ENCODE results near the gene MAP3K10.
"Not testable (repeated sequence)": the region's sequence is repeated elsewhere in the genome, so short reads cannot be mapped to it uniquely, and the experiment has no call there.

Gene MAP3K10

GRCh38 chr19:40190891-40191835, at the start of gene MAP3K10:
TSS of gene MAP3K10 (plus strand) at chr19:40191426. CDS start at chr19:40192032, 606 bp downstream.
- peak; percentile 30 for DNase-seq

GRCh38 chr19:40141551-40141950, 49.7 kb upstream of the MAP3K10 start:
- DNase-seq: no peak

GRCh38 chr19:40143612-40144011, 47.6 kb upstream of the MAP3K10 start:
- no peak for DNase-seq

- DNase-seq: no peak
Observed at GRCh38 chr19:40144151-40144550, 47.1 kb upstream of the MAP3K10 start.

GRCh38 chr19:40144947-40145748, 46.1 kb upstream of the MAP3K10 start:
- DNase-seq: no peak

- not testable (repeated sequence) for DNase-seq
Observed at GRCh38 chr19:40145749-40146029, 45.5 kb upstream of the MAP3K10 start.

- no peak for DNase-seq
Observed at GRCh38 chr19:40147338-40147692, 43.9 kb upstream of the MAP3K10 start.

- DNase-seq: no peak
Observed at GRCh38 chr19:40147693-40148347, 43.4 kb upstream of the MAP3K10 start.

- no peak for DNase-seq
Observed at GRCh38 chr19:40149501-40149900, 41.7 kb upstream of the MAP3K10 start.

- no peak for DNase-seq
Observed at GRCh38 chr19:40150170-40150569, 41.1 kb upstream of the MAP3K10 start.

GRCh38 chr19:40154121-40154680, 37.0 kb upstream of the MAP3K10 start:
- DNase-seq: no peak

- DNase-seq: no peak
Observed at GRCh38 chr19:40155749-40156265, 35.4 kb upstream of the MAP3K10 start.

GRCh38 chr19:40157059-40157458, 34.2 kb upstream of the MAP3K10 start:
- no peak for DNase-seq

GRCh38 chr19:40159744-40160143, 31.5 kb upstream of the MAP3K10 start:
- no peak for DNase-seq

GRCh38 chr19:40162104-40162503, 29.1 kb upstream of the MAP3K10 start:
- DNase-seq: no peak

GRCh38 chr19:40163541-40164129, 27.6 kb upstream of the MAP3K10 start:
- DNase-seq: no peak

- no peak for DNase-seq
Observed at GRCh38 chr19:40165362-40165937, 25.8 kb upstream of the MAP3K10 start.

GRCh38 chr19:40169482-40170302, 21.5 kb upstream of the MAP3K10 start:
- DNase-seq: not testable (repeated sequence)

- DNase-seq: not testable (repeated sequence)
Observed at GRCh38 chr19:40170303-40170989, 20.8 kb upstream of the MAP3K10 start.

- DNase-seq: not testable (repeated sequence)
Observed at GRCh38 chr19:40171293-40171692, 19.9 kb upstream of the MAP3K10 start.

- DNase-seq: no peak
Observed at GRCh38 chr19:40174092-40174491, 17.1 kb upstream of the MAP3K10 start.
